K562 (cell line): ENCODE data around the gene FAM222A. TPM values are rescaled to one million over a fixed set of nuclear protein-coding genes. Genes with fewer than 3 reads are reported as not detected.

ENCODE experiments used
- CBX8 ChIP-seq: fragments of 200-600 bp; sonication (generic); IDR thresholded peaks from 2 replicates; pipeline ENCODE4 v1.6.1; 2012; ENCODE audit warnings: borderline replicate concordance, mixed run types, low read depth, mild to moderate bottlenecking, moderate library complexity, mixed read lengths, low read length, control low read depth, inconsistent platforms; ENCODE audit not compliant: poor library complexity, severe bottlenecking; ENCODE audit errors: extremely low read depth
- FOXP1 ChIP-seq: sonication (generic); formaldehyde crosslinking; IDR thresholded peaks from 2 replicates; pipeline ENCODE4 v1.8.0; 2022; ENCODE audit warnings: mild to moderate bottlenecking, missing genetic modification reagents
- GABPB1 ChIP-seq: sonication (generic); formaldehyde crosslinking; IDR thresholded peaks from 2 replicates; pipeline ENCODE4 v1.8.0; 2022; ENCODE audit warnings: mild to moderate bottlenecking, missing genetic modification reagents
- GTF2A2 ChIP-seq: IDR thresholded peaks from 2 replicates; pipeline ENCODE4 v1.6.1; 2016; ENCODE audit warnings: mild to moderate bottlenecking, missing genetic modification characterization, missing compliant biosample characterization
- MBD2 ChIP-seq: sonication (generic); IDR thresholded peaks from 2 replicates; pipeline ENCODE4 v1.6.1; 2016; ENCODE audit warnings: low read depth, borderline replicate concordance
- MLX ChIP-seq, 2 experiments: fragments of 450-650 bp in 1 of 2; sonication (generic) in 1 of 2; formaldehyde crosslinking; conservative IDR thresholded peaks; 2 replicates each; pipeline versions ENCODE4 v1.4.0 to v1.8.1; 2020 to 2022; ENCODE audit warnings: mild to moderate bottlenecking in 1 of 2, missing genetic modification reagents in 1 of 2
- RBM34 ChIP-seq: fragments of 200-400 bp; formaldehyde crosslinking; IDR thresholded peaks from 2 replicates; pipeline ENCODE4 v1.6.1; 2018; ENCODE audit warnings: low read length, borderline replicate concordance; ENCODE audit not compliant: insufficient read depth
- TAF7 ChIP-seq: fragments of 450-650 bp; IDR thresholded peaks from 2 replicates; pipeline ENCODE4 v1.6.1; 2016; ENCODE audit warnings: missing genetic modification characterization, missing compliant biosample characterization
- TCFL5 ChIP-seq: fragments of 250-450 bp; sonication (Bioruptor Pico); conservative IDR thresholded peaks from 2 replicates; pipeline ENCODE4 v1.6.1; 2021; ENCODE audit warnings: mild to moderate bottlenecking, moderate library complexity, matching md5 sums
- XRCC5 ChIP-seq: fragments of 200-400 bp; formaldehyde crosslinking; IDR thresholded peaks from 2 replicates; pipeline ENCODE4 v1.6.1; 2017; ENCODE audit warnings: low read depth, mild to moderate bottlenecking, low read length
- ZFP1 ChIP-seq: fragments of 450-650 bp; formaldehyde crosslinking; IDR thresholded peaks from 2 replicates; pipeline ENCODE4 v1.4.0; 2020; ENCODE audit warnings: mild to moderate bottlenecking, mixed read lengths
- ZNF23 ChIP-seq: fragments of 250-450 bp; sonication (Bioruptor Pico); IDR thresholded peaks from 2 replicates; pipeline ENCODE4 v1.4.0; 2020; ENCODE audit warnings: mild to moderate bottlenecking
- ZNF316 ChIP-seq: fragments of 450-650 bp; IDR thresholded peaks from 2 replicates; pipeline ENCODE4 v1.6.1; 2016
- polyA plus RNA-seq, 8 experiments: library from polyadenylated mRNA; depleted of rRNA in 4 of 8; stranded (reverse) in 5 of 8; unstranded in 3 of 8; fragments of >200 nt; fragmentation: Nextera tagmentation in 2 of 8; fragmentation: Illumina TruSeq in 1 of 8; extraction: Ambion mirVana in 2 of 8; extraction: Trizol in 1 of 8; gene quantifications; 2 replicates each; pipeline versions ENCODE4 v1.2.1 to v1.2.3, GENCODE V29; 2011 to 2014; ENCODE audit warnings: inconsistent platforms in 1 of 8, missing spikeins in 1 of 8
- total RNA-seq, 7 experiments: library from RNA; depleted of rRNA in 6 of 7; stranded (reverse); fragments of >200 nt in 6 of 7; fragmentation: Illumina TruSeq in 2 of 7; extraction: Trizol in 2 of 7; gene quantifications; 2 replicates each; pipeline versions ENCODE4 v1.2.1 to v1.2.3, GENCODE V29; 2011 to 2021; ENCODE audit warnings: low replicate concordance in 1 of 7
- TF ChIP-seq, protein P1 (sequence below): fragments of 250-450 bp; sonication (Bioruptor Pico); IDR thresholded peaks from 2 replicates; pipeline ENCODE4 v1.4.0; 2020
- TF ChIP-seq, protein P2 (sequence below): fragments of 450-650 bp; IDR thresholded peaks from 2 replicates; pipeline ENCODE4 v1.6.1; 2018; ENCODE audit not compliant: partially characterized antibody
- TF ChIP-seq, protein P3 (sequence below): sonication (generic); IDR thresholded peaks from 2 replicates; pipeline ENCODE4 v1.6.1; 2016

Gene FAM222A
- total and polyA plus RNA-seq, 9 of the 15 experiments (the other 6 are each of a cell fraction or from before 2014, with no cell fraction given), result 0.03 to 0.36 (median 0.12) TPM; not detected in 1

- TF ChIP-seq RBM34, result no peak
- no peak for TF ChIP-seq CBX8
- TF ChIP-seq, protein P1, sequence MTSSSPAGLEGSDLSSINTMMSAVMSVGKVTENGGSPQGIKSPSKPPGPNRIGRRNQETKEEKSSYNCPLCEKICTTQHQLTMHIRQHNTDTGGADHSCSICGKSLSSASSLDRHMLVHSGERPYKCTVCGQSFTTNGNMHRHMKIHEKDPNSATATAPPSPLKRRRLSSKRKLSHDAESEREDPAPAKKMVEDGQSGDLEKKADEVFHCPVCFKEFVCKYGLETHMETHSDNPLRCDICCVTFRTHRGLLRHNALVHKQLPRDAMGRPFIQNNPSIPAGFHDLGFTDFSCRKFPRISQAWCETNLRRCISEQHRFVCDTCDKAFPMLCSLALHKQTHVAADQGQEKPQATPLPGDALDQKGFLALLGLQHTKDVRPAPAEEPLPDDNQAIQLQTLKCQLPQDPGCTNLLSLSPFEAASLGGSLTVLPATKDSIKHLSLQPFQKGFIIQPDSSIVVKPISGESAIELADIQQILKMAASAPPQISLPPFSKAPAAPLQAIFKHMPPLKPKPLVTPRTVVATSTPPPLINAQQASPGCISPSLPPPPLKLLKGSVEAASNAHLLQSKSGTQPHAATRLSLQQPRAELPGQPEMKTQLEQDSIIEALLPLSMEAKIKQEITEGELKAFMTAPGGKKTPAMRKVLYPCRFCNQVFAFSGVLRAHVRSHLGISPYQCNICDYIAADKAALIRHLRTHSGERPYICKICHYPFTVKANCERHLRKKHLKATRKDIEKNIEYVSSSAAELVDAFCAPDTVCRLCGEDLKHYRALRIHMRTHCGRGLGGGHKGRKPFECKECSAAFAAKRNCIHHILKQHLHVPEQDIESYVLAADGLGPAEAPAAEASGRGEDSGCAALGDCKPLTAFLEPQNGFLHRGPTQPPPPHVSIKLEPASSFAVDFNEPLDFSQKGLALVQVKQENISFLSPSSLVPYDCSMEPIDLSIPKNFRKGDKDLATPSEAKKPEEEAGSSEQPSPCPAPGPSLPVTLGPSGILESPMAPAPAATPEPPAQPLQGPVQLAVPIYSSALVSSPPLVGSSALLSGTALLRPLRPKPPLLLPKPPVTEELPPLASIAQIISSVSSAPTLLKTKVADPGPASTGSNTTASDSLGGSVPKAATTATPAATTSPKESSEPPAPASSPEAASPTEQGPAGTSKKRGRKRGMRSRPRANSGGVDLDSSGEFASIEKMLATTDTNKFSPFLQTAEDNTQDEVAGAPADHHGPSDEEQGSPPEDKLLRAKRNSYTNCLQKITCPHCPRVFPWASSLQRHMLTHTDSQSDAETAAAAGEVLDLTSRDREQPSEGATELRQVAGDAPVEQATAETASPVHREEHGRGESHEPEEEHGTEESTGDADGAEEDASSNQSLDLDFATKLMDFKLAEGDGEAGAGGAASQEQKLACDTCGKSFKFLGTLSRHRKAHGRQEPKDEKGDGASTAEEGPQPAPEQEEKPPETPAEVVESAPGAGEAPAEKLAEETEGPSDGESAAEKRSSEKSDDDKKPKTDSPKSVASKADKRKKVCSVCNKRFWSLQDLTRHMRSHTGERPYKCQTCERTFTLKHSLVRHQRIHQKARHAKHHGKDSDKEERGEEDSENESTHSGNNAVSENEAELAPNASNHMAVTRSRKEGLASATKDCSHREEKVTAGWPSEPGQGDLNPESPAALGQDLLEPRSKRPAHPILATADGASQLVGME (CRISPR knock-in tag), result no peak
- TF ChIP-seq GABPB1 (CRISPR knock-in tag), result peak; percentile 82; the same call in 1 of the 2 replicates
- no peak for TF ChIP-seq MLX (CRISPR knock-in tag; conservative IDR thresholded peaks at IDR 0.05)
- TF ChIP-seq GTF2A2, result no peak
- TF ChIP-seq MBD2, result peak; percentile 73
- TF ChIP-seq, protein P2, sequence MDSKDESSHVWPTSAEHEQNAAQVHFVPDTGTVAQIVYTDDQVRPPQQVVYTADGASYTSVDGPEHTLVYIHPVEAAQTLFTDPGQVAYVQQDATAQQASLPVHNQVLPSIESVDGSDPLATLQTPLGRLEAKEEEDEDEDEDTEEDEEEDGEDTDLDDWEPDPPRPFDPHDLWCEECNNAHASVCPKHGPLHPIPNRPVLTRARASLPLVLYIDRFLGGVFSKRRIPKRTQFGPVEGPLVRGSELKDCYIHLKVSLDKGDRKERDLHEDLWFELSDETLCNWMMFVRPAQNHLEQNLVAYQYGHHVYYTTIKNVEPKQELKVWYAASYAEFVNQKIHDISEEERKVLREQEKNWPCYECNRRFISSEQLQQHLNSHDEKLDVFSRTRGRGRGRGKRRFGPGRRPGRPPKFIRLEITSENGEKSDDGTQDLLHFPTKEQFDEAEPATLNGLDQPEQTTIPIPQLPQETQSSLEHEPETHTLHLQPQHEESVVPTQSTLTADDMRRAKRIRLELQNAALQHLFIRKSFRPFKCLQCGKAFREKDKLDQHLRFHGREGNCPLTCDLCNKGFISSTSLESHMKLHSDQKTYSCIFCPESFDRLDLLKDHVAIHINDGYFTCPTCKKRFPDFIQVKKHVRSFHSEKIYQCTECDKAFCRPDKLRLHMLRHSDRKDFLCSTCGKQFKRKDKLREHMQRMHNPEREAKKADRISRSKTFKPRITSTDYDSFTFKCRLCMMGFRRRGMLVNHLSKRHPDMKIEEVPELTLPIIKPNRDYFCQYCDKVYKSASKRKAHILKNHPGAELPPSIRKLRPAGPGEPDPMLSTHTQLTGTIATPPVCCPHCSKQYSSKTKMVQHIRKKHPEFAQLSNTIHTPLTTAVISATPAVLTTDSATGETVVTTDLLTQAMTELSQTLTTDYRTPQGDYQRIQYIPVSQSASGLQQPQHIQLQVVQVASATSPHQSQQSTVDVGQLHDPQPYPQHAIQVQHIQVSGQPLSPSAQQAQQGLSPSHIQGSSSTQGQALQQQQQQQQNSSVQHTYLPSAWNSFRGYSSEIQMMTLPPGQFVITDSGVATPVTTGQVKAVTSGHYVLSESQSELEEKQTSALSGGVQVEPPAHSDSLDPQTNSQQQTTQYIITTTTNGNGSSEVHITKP, result no peak
- no peak for TF ChIP-seq TCFL5 (CRISPR knock-in tag)
- TF ChIP-seq ZNF23, result no peak
- no peak for TF ChIP-seq ZFP1 (CRISPR knock-in tag)
- no peak for TF ChIP-seq XRCC5
- no peak for TF ChIP-seq TAF7 (tag)
- peak; percentile 66 for TF ChIP-seq ZNF316
- TF ChIP-seq, protein P3, sequence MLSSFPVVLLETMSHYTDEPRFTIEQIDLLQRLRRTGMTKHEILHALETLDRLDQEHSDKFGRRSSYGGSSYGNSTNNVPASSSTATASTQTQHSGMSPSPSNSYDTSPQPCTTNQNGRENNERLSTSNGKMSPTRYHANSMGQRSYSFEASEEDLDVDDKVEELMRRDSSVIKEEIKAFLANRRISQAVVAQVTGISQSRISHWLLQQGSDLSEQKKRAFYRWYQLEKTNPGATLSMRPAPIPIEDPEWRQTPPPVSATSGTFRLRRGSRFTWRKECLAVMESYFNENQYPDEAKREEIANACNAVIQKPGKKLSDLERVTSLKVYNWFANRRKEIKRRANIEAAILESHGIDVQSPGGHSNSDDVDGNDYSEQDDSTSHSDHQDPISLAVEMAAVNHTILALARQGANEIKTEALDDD, result no peak
- TF ChIP-seq FOXP1 (CRISPR knock-in tag), result no peak
Measured at GRCh38 chr12:109713187-109714070, at the start of gene FAM222A (continued).
